ENCODE results near the gene SERINC3. TPM values are rescaled to one million over a fixed set of nuclear protein-coding genes. Genes with fewer than 3 reads are reported as not detected.

SERINC3 gene
- polyA plus RNA-seq, 1 donor from 2014 or later = 64.5 TPM

GRCh38 chr20:44454306-44454963, 67.4 kb downstream of the SERINC3 start:
- no peaks in the 10 kb centered on the region for H3F3A ChIP-seq (ENCODE audit: insufficient read depth, low read length, poor library complexity, severe bottlenecking)

DNA sequence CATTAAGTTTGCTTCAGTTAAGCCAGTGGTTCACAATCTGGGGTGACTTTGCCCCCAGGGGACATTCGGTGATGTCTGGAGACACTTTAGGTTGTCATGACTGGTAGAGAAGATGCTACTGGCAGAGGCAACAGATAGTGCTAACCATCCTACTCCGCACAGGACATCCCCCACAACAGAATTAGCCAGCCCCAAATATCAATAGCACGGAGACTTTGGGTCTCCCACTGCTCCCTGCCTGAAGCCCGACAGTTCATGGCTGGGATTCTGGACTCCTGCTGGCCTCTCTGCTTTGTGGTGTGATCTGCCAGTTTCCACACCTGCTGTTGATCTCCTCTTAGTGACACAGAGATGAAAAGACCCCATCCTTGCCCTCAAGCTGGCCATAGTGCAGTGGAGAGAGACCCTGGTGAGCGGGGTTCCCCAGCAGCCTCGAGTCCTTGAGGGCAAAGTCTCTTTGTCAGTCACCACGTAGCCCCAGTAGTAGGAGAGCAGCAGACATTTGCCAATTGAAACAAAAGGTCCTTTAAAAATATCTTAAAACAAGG, 70.9 kb downstream of the SERINC3 start:
- H3K9me3 ChIP-seq (ENCODE audit: low read length) = no peaks in the 10 kb centered on the region
- H2AFZ ChIP-seq (ENCODE audit: low read depth, low read length) = no peak overlapping the region
- no peak overlapping the region for H3K9ac ChIP-seq (ENCODE audit: low read length)
- no peaks in the 10 kb centered on the region for H3K27me3 ChIP-seq (ENCODE audit: insufficient read depth, low read depth, low read length)
- H3K4me2 ChIP-seq (ENCODE audit: low read length) = no peak overlapping the region
- H3K9me2 ChIP-seq (ENCODE audit: insufficient read depth, low read length) = no peaks in the 10 kb centered on the region
- H3F3A ChIP-seq (ENCODE audit: insufficient read depth, low read length, poor library complexity, severe bottlenecking) = no peaks in the 10 kb centered on the region
- no peak overlapping the region for H3K4me3 ChIP-seq (ENCODE audit: low read length)
- H4K20me1 ChIP-seq (ENCODE audit: insufficient read depth) = no peaks in the 10 kb centered on the region
- no peaks in the 10 kb centered on the region for H3K79me2 ChIP-seq (replicated peaks; ENCODE audit: insufficient read depth, low read length)
- H3K36me3 ChIP-seq (ENCODE audit: insufficient read depth, low read length) = no peaks in the 10 kb centered on the region
- no peak overlapping the region for H3K27ac ChIP-seq (ENCODE audit: low read length)
- TF ChIP-seq REST (IDR thresholded peaks at IDR 0.05; ENCODE audit: borderline replicate concordance) (no peak), MXI1 (conservative IDR thresholded peaks at IDR 0.05; ENCODE audit: poor library complexity, severe bottlenecking) (no peak), RAD21 (conservative IDR thresholded peaks at IDR 0.05) (no peak), EZH2 (IDR thresholded peaks at IDR 0.05; ENCODE audit: borderline replicate concordance, insufficient read depth, low read length, poor library complexity, severe bottlenecking) (no peak), EP300 (conservative IDR thresholded peaks at IDR 0.05; ENCODE audit: poor library complexity, severe bottlenecking) (no peak), TAF1 (IDR thresholded peaks at IDR 0.05; ENCODE audit: low read depth) (no peak), POLR2AphosphoS5 (IDR thresholded peaks at IDR 0.05) (no peak)
- TF ChIP-seq, protein P1, sequence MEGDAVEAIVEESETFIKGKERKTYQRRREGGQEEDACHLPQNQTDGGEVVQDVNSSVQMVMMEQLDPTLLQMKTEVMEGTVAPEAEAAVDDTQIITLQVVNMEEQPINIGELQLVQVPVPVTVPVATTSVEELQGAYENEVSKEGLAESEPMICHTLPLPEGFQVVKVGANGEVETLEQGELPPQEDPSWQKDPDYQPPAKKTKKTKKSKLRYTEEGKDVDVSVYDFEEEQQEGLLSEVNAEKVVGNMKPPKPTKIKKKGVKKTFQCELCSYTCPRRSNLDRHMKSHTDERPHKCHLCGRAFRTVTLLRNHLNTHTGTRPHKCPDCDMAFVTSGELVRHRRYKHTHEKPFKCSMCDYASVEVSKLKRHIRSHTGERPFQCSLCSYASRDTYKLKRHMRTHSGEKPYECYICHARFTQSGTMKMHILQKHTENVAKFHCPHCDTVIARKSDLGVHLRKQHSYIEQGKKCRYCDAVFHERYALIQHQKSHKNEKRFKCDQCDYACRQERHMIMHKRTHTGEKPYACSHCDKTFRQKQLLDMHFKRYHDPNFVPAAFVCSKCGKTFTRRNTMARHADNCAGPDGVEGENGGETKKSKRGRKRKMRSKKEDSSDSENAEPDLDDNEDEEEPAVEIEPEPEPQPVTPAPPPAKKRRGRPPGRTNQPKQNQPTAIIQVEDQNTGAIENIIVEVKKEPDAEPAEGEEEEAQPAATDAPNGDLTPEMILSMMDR (IDR thresholded peaks at IDR 0.05; ENCODE audit: poor library complexity, severe bottlenecking) = no peak

More at GRCh38 chr20:44454306-44454963, 67.4 kb downstream of the SERINC3 start:
- no peaks in the 10 kb centered on the region for H3K36me3 ChIP-seq (ENCODE audit: insufficient read depth, low read length)
- TF ChIP-seq REST (IDR thresholded peaks at IDR 0.05; ENCODE audit: borderline replicate concordance) (no peak), TAF1 (IDR thresholded peaks at IDR 0.05; ENCODE audit: low read depth) (no peak), SMC3 (conservative IDR thresholded peaks at IDR 0.05; ENCODE audit: poor library complexity) (no peak), POLR2AphosphoS5 (IDR thresholded peaks at IDR 0.05) (no peak)
- TF ChIP-seq, protein P1 (IDR thresholded peaks at IDR 0.05; ENCODE audit: poor library complexity, severe bottlenecking) = no peak
- H3K4me3 ChIP-seq (ENCODE audit: low read length) = no peak overlapping the region
- H3K9me3 ChIP-seq (ENCODE audit: low read length) = no peaks in the 10 kb centered on the region
- no peaks in the 10 kb centered on the region for H3K79me2 ChIP-seq (replicated peaks; ENCODE audit: insufficient read depth, low read length)
- no peak overlapping the region for H2AFZ ChIP-seq (ENCODE audit: low read depth, low read length)
- H3K27me3 ChIP-seq (ENCODE audit: insufficient read depth, low read depth, low read length) = no peaks in the 10 kb centered on the region
- H3K9ac ChIP-seq (ENCODE audit: low read length) = no peak overlapping the region
- no peak overlapping the region for H3K4me2 ChIP-seq (ENCODE audit: low read length)
- no peaks in the 10 kb centered on the region for H3K9me2 ChIP-seq (ENCODE audit: insufficient read depth, low read length)
- H3K27ac ChIP-seq (ENCODE audit: low read length) = no peak overlapping the region
- no peaks in the 10 kb centered on the region for H4K20me1 ChIP-seq (ENCODE audit: insufficient read depth)

All from neural cell (in vitro differentiated cells).